HepG2 (cell line): ENCODE measurements around the gene SLC13A2. TPM values are rescaled to one million over a fixed set of nuclear protein-coding genes. Genes with fewer than 3 reads are reported as not detected.

Experiments used
- ATAC-seq: fragments of 200-7000 bp; cut with Tn5 transposase; 3 replicates; pipeline ENCODE4 v1.9.1; 2020; ENCODE audit warnings: mild to moderate bottlenecking, moderate library complexity
- BruUV-seq: library from RNA; stranded (reverse); fragments of 400-500 nt; replicated peaks from 2 replicates; lab custom pipeline; 2021; lab: Mats Ljungman, UMichigan
- CTCF ChIA-PET: fragments of 300-600 bp; formaldehyde crosslinking; extraction: SDS; loops from one replicate; lab custom pipeline; 2021; ENCODE audit warnings: low total read pairs, inconsistent platforms, low intra/inter-chr PET ratio; lab: Yijun Ruan, JAX
- POLR2A ChIA-PET: fragments of 350-600 bp; sonication (Branson Sonifier 250); formaldehyde crosslinking; loops from one replicate; lab custom pipeline; 2020; ENCODE audit warnings: antibody characterized with exemption, inconsistent platforms; lab: Yijun Ruan, JAX
- DNase-seq: peaks from one replicate; pipeline ENCODE4 v3.0.0-alpha.2; 2015; ENCODE audit warnings: low spot score
- FAIRE-seq: peaks from 3 replicates; lab custom pipeline; 2011; peaks lifted over from hg19 to GRCh38; lab: Jason Lieb, UNC
- H2AFZ ChIP-seq: one replicate; pipeline ENCODE4 v1.6.1; 2011; ENCODE audit warnings: low read length, inconsistent platforms
- H3K27ac ChIP-seq: fragments of 300-600 bp; 3 replicates; pipeline ENCODE4 v1.8.0; 2011; ENCODE audit warnings: mixed run types, mild to moderate bottlenecking, mixed read lengths, low read length, inconsistent platforms; ENCODE audit not compliant: insufficient read depth; ENCODE audit errors: extremely low read length
- H3K27me3 ChIP-seq, 2 experiments: fragments of 200-600 bp in 1 of 2; 2 replicates in 1 of 2; 3 replicates in 1 of 2; pipeline versions ENCODE4 v1.6.0 to v1.8.0; 2011; ENCODE audit warnings: low read length in 2 of 2, mild to moderate bottlenecking in 2 of 2, moderate library complexity in 2 of 2, inconsistent platforms in 1 of 2; ENCODE audit not compliant: insufficient read depth in 2 of 2, control insufficient read depth in 1 of 2
- H3K36me3 ChIP-seq, 2 experiments: fragments of 200-600 bp in 1 of 2; replicated peaks in 1 of 2; 2 replicates in 1 of 2; 3 replicates in 1 of 2; pipeline versions ENCODE4 v1.5.1 to v1.8.0; 2011; ENCODE audit warnings: low read length in 2 of 2, inconsistent platforms in 1 of 2; ENCODE audit not compliant: insufficient read depth in 2 of 2, control insufficient read depth in 1 of 2
- H3K4me1 ChIP-seq: 2 replicates; pipeline ENCODE4 v1.5.1; 2012; ENCODE audit warnings: low read length, inconsistent platforms; ENCODE audit not compliant: insufficient read depth
- H3K4me2 ChIP-seq: 2 replicates; pipeline ENCODE4 v1.6.0; 2011; ENCODE audit warnings: low read depth, low read length, inconsistent platforms
- H3K4me3 ChIP-seq, 3 experiments: fragments of 200-600 bp in 1 of 3; sonication (generic), shearing (Covaris generic) in 1 of 3; replicated peaks in 1 of 3; 2 replicates each; pipeline ENCODE4 v1.5.1; 2011 to 2016; ENCODE audit warnings: low read length in 3 of 3, inconsistent platforms in 2 of 3, low read depth in 2 of 3, mild to moderate bottlenecking in 2 of 3, control low read depth in 1 of 3, mixed read lengths in 1 of 3; ENCODE audit not compliant: insufficient read depth in 1 of 3
- H3K79me2 ChIP-seq: one replicate; pipeline ENCODE4 v1.6.1; 2011; ENCODE audit warnings: low read length, inconsistent platforms; ENCODE audit not compliant: insufficient read depth
- H3K9ac ChIP-seq: 2 replicates; pipeline ENCODE4 v1.6.0; 2011; ENCODE audit warnings: mild to moderate bottlenecking, low read depth, low read length, inconsistent platforms; ENCODE audit not compliant: insufficient read depth
- H3K9me3 ChIP-seq: 2 replicates; pipeline ENCODE4 v1.5.1; 2012; ENCODE audit warnings: mild to moderate bottlenecking, low read length
- H4K20me1 ChIP-seq: 2 replicates; pipeline ENCODE4 v1.6.0; 2011; ENCODE audit warnings: inconsistent platforms, mild to moderate bottlenecking, low read length, moderate library complexity; ENCODE audit not compliant: insufficient read depth
- SMAD3 ChIP-seq: sonication (generic); formaldehyde crosslinking; IDR thresholded peaks from 2 replicates; pipeline ENCODE4 v1.4.0; 2020; ENCODE audit warnings: missing genetic modification reagents
- STAT5B ChIP-seq: sonication (generic); formaldehyde crosslinking; IDR thresholded peaks from 2 replicates; pipeline ENCODE4 v1.4.0; 2020; ENCODE audit warnings: missing genetic modification reagents
- ZNF629 ChIP-seq: sonication (generic); formaldehyde crosslinking; conservative IDR thresholded peaks from 2 replicates; pipeline ENCODE4 v1.5.0; 2020; ENCODE audit warnings: missing genetic modification reagents
- WGBS: methylation state at CpG from one replicate; pipeline ENCODE4 v1.1.6; 2017; ENCODE audit warnings: low lambda C conversion rate; 5-methylcytosine and 5-hydroxymethylcytosine counted together
- in situ Hi-C: cut with HindIII; loops from 2 replicates; pipeline ENCODE4 v1.10.0; 2017; ENCODE audit warnings: low pct_unique_long_range_greater_than_20kb; ENCODE audit not compliant: extremely low pct_ligation_motif_present
- intact Hi-C: fragments of 100-400 bp; cut with micrococcal nuclease; formaldehyde crosslinking; loops from one replicate; pipeline ENCODE4 v1.10.0; 2022; ENCODE audit not compliant: unreplicated experiment
- polyA plus RNA-seq, 8 experiments: library from polyadenylated mRNA; depleted of rRNA in 3 of 8; stranded (reverse) in 7 of 8; unstranded in 1 of 8; fragments of >200 nt; fragmentation: Illumina TruSeq in 4 of 8; extraction: Trizol in 4 of 8; gene quantifications; 2 replicates each; pipeline versions ENCODE4 v1.2.1 to v1.2.3, GENCODE V29; 2011 to 2016; ENCODE audit warnings: low read depth in 4 of 8, missing spikeins in 1 of 8, mixed read lengths in 1 of 8; ENCODE audit not compliant: insufficient read depth in 1 of 8
- total RNA-seq, 5 experiments: library from RNA; depleted of rRNA; stranded (reverse); fragments of >200 nt; fragmentation: Illumina TruSeq; extraction: Trizol; gene quantifications; 2 replicates each; pipeline ENCODE4 v1.2.3, GENCODE V29; 2016; ENCODE audit warnings: low read depth in 1 of 5
- TF ChIP-seq, protein P1 (sequence below): sonication (generic); formaldehyde crosslinking; IDR thresholded peaks from 2 replicates; pipeline ENCODE4 v1.4.0; 2020; ENCODE audit warnings: missing genetic modification reagents, borderline replicate concordance
- TF ChIP-seq, protein P2 (sequence below), 2 experiments: sonication (generic) in 1 of 2; formaldehyde crosslinking in 1 of 2; IDR thresholded peaks; 2 replicates each; pipeline versions ENCODE4 v1.5.1 to v1.6.1; 2011 to 2020; ENCODE audit warnings: borderline replicate concordance in 1 of 2, low read depth in 1 of 2, low read length in 1 of 2, mild to moderate bottlenecking in 1 of 2, missing genetic modification reagents in 1 of 2, moderate library complexity in 1 of 2
- TF ChIP-seq, protein P3 (sequence below): sonication (generic); formaldehyde crosslinking; IDR thresholded peaks from 2 replicates; pipeline ENCODE4 v1.5.0; 2020; ENCODE audit warnings: missing genetic modification reagents, mild to moderate bottlenecking, borderline replicate concordance

SLC13A2 gene
- total and polyA plus RNA-seq, 2 of the 13 experiments (the other 11 are each of a cell fraction or from before 2014, with no cell fraction given) = 0.07 TPM; not detected in 1

DNA sequence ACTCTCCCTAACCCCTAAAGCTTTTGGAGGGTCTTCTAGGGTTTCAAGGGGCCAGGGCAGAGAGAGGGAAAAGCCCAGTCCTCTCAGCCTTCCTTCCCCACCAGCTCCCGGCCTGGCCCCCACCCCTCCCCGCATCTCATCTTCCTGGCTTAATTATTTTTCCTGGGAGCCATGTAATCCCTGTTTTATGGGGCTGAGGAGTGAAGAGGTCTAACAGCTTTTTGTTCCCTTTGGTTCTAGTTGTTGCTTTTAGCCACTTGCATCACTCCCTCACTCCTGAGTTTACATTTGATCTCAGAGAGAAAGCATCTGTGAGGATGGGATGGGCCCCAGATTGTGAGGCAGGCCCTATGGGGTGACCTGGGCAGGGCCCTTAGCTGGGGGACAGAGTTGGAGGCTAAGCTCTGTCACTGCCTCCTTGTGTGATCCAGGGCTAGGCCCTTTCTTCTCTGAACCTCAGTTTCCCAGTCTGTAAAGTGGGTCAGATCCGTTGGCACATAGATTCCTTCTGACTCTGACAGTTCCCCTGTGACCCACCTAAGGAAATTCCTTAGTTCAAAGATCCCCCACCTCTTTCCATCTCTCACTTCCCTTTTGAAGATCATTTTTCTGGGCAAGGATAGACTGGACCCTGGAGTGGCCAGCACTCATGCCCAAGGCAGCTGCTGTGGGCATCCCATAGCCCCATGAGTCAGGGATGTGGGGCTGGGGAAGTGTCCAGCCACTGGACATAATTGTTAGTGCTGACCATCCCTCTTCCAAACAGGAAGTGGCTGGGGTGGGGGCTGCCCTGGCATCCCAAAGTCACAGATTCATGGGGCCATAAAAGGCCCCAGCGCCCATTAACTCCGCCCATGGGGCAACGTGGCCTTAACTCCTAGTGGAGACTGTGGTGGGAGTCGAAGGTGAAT is 58.9 kb downstream of the SLC13A2 start:
- DNase-seq = no peak
- intact Hi-C loops (no loop called here), in situ Hi-C loops (loop anchor here (5.0 kb wide), 1 partner anchor 35 kb away; no protein-coding TSS in a partner anchor)
- Histone ChIP-seq H4K20me1 (no peaks in the 10 kb centered on the region), H3K9ac (no peak overlapping the region), H3K79me2 (no peaks in the 10 kb centered on the region), H3K4me2 (no peak overlapping the region), H3K9me3 (no peaks in the 10 kb centered on the region), H3K36me3 (no peaks in the 10 kb centered on the region), H3K27ac (no peak overlapping the region), H3K27me3 (peaks cover 9 to 40% of the 10 kb centered on the region in 2 experiments; a peak in 4 of 5 replicates), H3K4me3 (no peak overlapping the region), H2AFZ (no peak overlapping the region), H3K4me1 (peaks cover 8% of the 10 kb centered on the region)
- no peak for ATAC-seq
- BruUV-seq = no TSS peak
- POLR2A ChIA-PET = no interaction called here
- WGBS = 28% methylated on average over 6 of the region's 7 CpGs
- CTCF ChIA-PET = no interaction called here
- FAIRE-seq = no peak
- TF ChIP-seq ZNF629 (CRISPR knock-in tag) = peak; percentile 65
- no peak for TF ChIP-seq SMAD3

DNA sequence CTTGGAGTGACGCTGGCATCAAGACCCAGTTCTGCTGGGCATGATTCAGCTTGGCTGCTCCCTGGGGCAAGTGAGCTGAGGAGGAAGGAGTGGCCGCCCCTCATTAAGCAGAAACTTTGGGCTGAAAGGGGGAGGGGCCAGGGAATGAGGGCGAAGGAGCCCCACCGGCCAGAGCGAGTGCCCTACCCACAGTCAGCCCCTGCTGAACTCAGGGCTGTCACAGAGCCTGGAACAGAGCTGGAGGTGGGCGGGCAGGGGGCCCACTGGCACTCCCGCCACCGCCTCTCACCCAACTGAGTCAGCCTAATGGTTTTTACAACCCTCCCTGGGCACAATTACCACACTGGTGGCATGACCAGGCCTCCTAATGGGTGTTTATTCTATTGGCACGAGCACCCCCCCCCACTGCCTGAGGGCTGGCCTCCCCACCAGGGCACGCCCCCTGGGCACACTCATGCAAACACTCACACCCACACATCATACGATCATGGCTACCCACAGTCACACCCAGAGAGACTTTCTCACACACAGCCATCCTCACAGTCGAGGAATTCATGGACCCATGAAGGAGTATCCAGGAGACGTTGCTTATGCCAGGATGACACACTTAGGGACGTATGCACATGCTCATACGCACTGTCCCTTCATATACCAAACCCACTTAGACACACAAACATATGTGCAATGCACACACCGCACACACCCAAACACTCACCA is 59.8 kb downstream of the SLC13A2 start:
- DNase-seq (no peak), ATAC-seq (no peak), FAIRE-seq (no peak)
- no peak overlapping the region for H3K4me2 ChIP-seq
- no peak overlapping the region for H3K4me3 ChIP-seq
- in situ Hi-C loops (loop anchor here (5.0 kb wide), 1 partner anchor 36 kb away; no protein-coding TSS in a partner anchor), intact Hi-C loops (no loop called here)
- H3K4me1 ChIP-seq = peaks cover 6% of the 10 kb centered on the region
- POLR2A ChIA-PET = no interaction called here
- no peaks in the 10 kb centered on the region for H3K79me2 ChIP-seq
- no peaks in the 10 kb centered on the region for H3K36me3 ChIP-seq
- no peak overlapping the region for H3K27ac ChIP-seq
- H3K9ac ChIP-seq = no peak overlapping the region
- no peaks in the 10 kb centered on the region for H3K9me3 ChIP-seq
- H3K27me3 ChIP-seq = peaks cover 10 to 43% of the 10 kb centered on the region in 2 experiments; a peak in 4 of 5 replicates
- 35% methylated on average over 9 of the region's 16 CpGs for WGBS
- no TSS peak for BruUV-seq
- H2AFZ ChIP-seq = no peak overlapping the region
- TF ChIP-seq, protein P1, sequence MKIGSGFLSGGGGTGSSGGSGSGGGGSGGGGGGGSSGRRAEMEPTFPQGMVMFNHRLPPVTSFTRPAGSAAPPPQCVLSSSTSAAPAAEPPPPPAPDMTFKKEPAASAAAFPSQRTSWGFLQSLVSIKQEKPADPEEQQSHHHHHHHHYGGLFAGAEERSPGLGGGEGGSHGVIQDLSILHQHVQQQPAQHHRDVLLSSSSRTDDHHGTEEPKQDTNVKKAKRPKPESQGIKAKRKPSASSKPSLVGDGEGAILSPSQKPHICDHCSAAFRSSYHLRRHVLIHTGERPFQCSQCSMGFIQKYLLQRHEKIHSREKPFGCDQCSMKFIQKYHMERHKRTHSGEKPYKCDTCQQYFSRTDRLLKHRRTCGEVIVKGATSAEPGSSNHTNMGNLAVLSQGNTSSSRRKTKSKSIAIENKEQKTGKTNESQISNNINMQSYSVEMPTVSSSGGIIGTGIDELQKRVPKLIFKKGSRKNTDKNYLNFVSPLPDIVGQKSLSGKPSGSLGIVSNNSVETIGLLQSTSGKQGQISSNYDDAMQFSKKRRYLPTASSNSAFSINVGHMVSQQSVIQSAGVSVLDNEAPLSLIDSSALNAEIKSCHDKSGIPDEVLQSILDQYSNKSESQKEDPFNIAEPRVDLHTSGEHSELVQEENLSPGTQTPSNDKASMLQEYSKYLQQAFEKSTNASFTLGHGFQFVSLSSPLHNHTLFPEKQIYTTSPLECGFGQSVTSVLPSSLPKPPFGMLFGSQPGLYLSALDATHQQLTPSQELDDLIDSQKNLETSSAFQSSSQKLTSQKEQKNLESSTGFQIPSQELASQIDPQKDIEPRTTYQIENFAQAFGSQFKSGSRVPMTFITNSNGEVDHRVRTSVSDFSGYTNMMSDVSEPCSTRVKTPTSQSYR (CRISPR knock-in tag) = no peak
- TF ChIP-seq, protein P2, sequence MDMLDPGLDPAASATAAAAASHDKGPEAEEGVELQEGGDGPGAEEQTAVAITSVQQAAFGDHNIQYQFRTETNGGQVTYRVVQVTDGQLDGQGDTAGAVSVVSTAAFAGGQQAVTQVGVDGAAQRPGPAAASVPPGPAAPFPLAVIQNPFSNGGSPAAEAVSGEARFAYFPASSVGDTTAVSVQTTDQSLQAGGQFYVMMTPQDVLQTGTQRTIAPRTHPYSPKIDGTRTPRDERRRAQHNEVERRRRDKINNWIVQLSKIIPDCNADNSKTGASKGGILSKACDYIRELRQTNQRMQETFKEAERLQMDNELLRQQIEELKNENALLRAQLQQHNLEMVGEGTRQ (IDR thresholded peaks at IDR 0.05; ENCODE audit: low read depth, low read length) = no peak
- TF ChIP-seq, protein P2 (CRISPR knock-in tag; IDR thresholded peaks at IDR 0.05; ENCODE audit: borderline replicate concordance) = no peak
- TF ChIP-seq STAT5B (CRISPR knock-in tag) = no peak
- TF ChIP-seq, protein P3, sequence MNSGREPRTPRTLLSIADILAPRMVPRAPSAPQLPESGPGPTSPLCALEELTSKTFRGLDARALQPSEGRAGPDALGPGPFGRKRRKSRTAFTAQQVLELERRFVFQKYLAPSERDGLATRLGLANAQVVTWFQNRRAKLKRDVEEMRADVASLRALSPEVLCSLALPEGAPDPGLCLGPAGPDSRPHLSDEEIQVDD = no peak
- no peaks in the 10 kb centered on the region for H4K20me1 ChIP-seq
- CTCF ChIA-PET = no interaction called here
